Measurements from ENCODE around the gene TMEM163. TPM values are rescaled to one million over a fixed set of nuclear protein-coding genes. Genes with fewer than 3 reads are reported as not detected.

TMEM163 gene
- total and polyA plus RNA-seq, 2 of the 13 experiments (the other 11 are each of a cell fraction or from before 2014, with no cell fraction given) = 0.05 TPM; not detected in 1

GRCh38 chr2:134647607-134648256, 71.1 kb downstream of the TMEM163 start:
- Histone ChIP-seq H3K27me3 (ENCODE audit: control insufficient read depth in 1 of 2, insufficient read depth in 2 of 2, low read length in 2 of 2) (peaks cover 0 to 3% of the 10 kb centered on the region in 2 experiments; a peak in 1 of 5 replicates), H2AFZ (ENCODE audit: low read length) (no peak overlapping the region), H3K9ac (ENCODE audit: insufficient read depth, low read depth, low read length) (no peak overlapping the region), H3K79me2 (ENCODE audit: insufficient read depth, low read length) (no peaks in the 10 kb centered on the region), H3K4me2 (ENCODE audit: low read depth, low read length) (no peak overlapping the region), H3K36me3 (replicated peaks in 1 of 2; ENCODE audit: control insufficient read depth in 1 of 2, insufficient read depth in 2 of 2, low read length in 2 of 2) (no peaks in the 10 kb centered on the region), H4K20me1 (ENCODE audit: insufficient read depth, low read length) (no peaks in the 10 kb centered on the region), H3K4me3 (replicated peaks in 1 of 3; ENCODE audit: insufficient read depth in 1 of 3, low read depth in 2 of 3, low read length in 3 of 3) (no peak overlapping the region), H3K4me1 (ENCODE audit: insufficient read depth, low read length) (no peaks in the 10 kb centered on the region), H3K9me3 (ENCODE audit: low read length) (no peaks in the 10 kb centered on the region), H3K27ac (ENCODE audit: extremely low read length, insufficient read depth, low read length) (no peak overlapping the region)
- ChIA-PET CTCF (ENCODE audit: low intra/inter-chr PET ratio, low total read pairs) (no interaction called here), POLR2A (no interaction called here)
- WGBS (ENCODE audit: low lambda C conversion rate) = 12% methylated on average over 10 of the region's 10 CpGs
- TF ChIP-seq MAFK (conservative IDR thresholded peaks at IDR 0.05 in 1 of 2, IDR thresholded peaks at IDR 0.05 in 1 of 2; ENCODE audit: low read length in 2 of 2) (peak in 1 of 2 experiments; percentile 9; a peak in 1 of 4 replicates), CREBL2 (CRISPR knock-in tag; IDR thresholded peaks at IDR 0.05; ENCODE audit: borderline replicate concordance) (no peak)
- ATAC-seq (peak; percentile 52), DNase-seq (ENCODE audit: low spot score) (no peak), FAIRE-seq (no peak)
- intact Hi-C loops (cut with micrococcal nuclease; ENCODE audit: unreplicated experiment) = no loop called here
- in situ Hi-C loops (cut with HindIII; ENCODE audit: extremely low pct_ligation_motif_present, low pct_unique_long_range_greater_than_20kb) = no loop called here
- no TSS peak for BruUV-seq (replicated peaks)

- ChIA-PET POLR2A (no interaction called here), CTCF (ENCODE audit: low intra/inter-chr PET ratio, low total read pairs) (no interaction called here)
- Histone ChIP-seq H3K79me2 (ENCODE audit: insufficient read depth, low read length) (no peaks in the 10 kb centered on the region), H3K4me1 (ENCODE audit: insufficient read depth, low read length) (no peaks in the 10 kb centered on the region), H3K36me3 (replicated peaks in 1 of 2; ENCODE audit: control insufficient read depth in 1 of 2, insufficient read depth in 2 of 2, low read length in 2 of 2) (no peaks in the 10 kb centered on the region), H4K20me1 (ENCODE audit: insufficient read depth, low read length) (no peaks in the 10 kb centered on the region), H3K27me3 (ENCODE audit: control insufficient read depth in 1 of 2, insufficient read depth in 2 of 2, low read length in 2 of 2) (peaks cover 2 to 13% of the 10 kb centered on the region in 2 experiments; a peak in 2 of 5 replicates), H3K4me3 (replicated peaks in 1 of 3; ENCODE audit: insufficient read depth in 1 of 3, low read depth in 2 of 3, low read length in 3 of 3) (no peak overlapping the region), H3K27ac (ENCODE audit: extremely low read length, insufficient read depth, low read length) (no peak overlapping the region), H3K9me3 (ENCODE audit: low read length) (no peaks in the 10 kb centered on the region), H3K4me2 (ENCODE audit: low read depth, low read length) (no peak overlapping the region), H2AFZ (ENCODE audit: low read length) (no peak overlapping the region), H3K9ac (ENCODE audit: insufficient read depth, low read depth, low read length) (no peak overlapping the region)
- intact Hi-C loops (cut with micrococcal nuclease; ENCODE audit: unreplicated experiment) (no loop called here), in situ Hi-C loops (cut with HindIII; ENCODE audit: extremely low pct_ligation_motif_present, low pct_unique_long_range_greater_than_20kb) (no loop called here)
- 22% methylated on average over 1 of the region's 1 CpG for WGBS (ENCODE audit: low lambda C conversion rate)
- BruUV-seq (replicated peaks) = no TSS peak
- no peak for FAIRE-seq
- ATAC-seq = no peak
- DNase-seq (ENCODE audit: low spot score) = no peak
- TF ChIP-seq TBX3 (IDR thresholded peaks at IDR 0.05; ENCODE audit: borderline replicate concordance) (no peak), MAZ (IDR thresholded peaks at IDR 0.05; ENCODE audit: borderline replicate concordance, low read depth, low read length) (no peak), MAZ (CRISPR knock-in tag; IDR thresholded peaks at IDR 0.05; ENCODE audit: low read depth) (no peak), GFI1 (CRISPR knock-in tag; IDR thresholded peaks at IDR 0.05; ENCODE audit: borderline replicate concordance) (no peak), ZNF430 (CRISPR knock-in tag; IDR thresholded peaks at IDR 0.05) (no peak), TBX2 (CRISPR knock-in tag; IDR thresholded peaks at IDR 0.05; ENCODE audit: borderline replicate concordance) (no peak), TEAD2 (CRISPR knock-in tag; IDR thresholded peaks at IDR 0.05) (no peak)
Observed at GRCh38 chr2:134642938-134643337, 75.9 kb downstream of the TMEM163 start.

All from HepG2 (cell line).